ENCODE data around the gene CDC5L. TPM values are rescaled to one million over a fixed set of nuclear protein-coding genes. Genes with fewer than 3 reads are reported as not detected.

CDC5L gene
- total RNA-seq, 1 donor from 2014 or later, result 28.1 TPM

DNA sequence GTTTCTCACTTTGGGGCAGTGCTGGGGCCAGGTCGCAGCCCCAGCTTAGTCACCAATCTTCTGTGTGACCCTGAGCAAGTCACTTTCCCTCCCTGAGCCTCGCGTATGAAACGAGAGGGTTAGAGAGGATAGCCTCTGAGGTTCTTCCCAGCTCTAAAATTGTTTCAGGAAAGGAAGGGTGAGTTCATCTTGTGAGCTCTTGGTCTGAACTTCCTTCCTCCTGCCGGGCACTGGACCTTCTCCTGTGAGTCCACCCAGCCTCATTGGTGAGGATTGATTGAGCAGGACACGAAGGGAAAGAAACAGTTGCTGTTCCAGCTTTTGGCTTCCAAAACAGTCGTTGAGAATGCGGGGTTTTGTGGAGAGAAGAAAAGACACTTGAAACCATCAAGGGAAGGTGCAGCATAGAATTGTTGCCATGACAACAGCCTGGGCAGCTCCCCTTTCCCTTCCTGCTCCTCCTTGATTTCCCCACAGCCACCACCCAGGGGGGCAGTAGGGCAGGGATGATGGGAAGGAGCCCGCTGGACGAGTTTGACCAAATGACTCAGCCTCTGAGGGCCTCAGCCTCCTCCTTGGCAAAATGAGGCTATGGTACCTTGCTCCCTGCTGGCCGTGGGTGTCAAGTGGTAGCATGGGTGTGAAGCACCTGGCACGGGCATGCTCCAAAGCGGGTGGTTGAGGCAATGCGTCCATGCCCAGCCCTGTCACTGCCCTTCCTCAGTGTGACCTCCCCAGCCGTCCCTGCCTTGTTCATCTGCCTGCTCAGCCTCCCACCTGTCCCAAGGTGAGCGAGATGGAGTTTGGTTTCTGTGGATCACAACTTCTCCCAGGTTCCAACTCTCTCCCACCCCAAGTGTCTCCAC, 107.8 kb downstream of the CDC5L start:
- H3K4me3 Mint-ChIP-seq, result no peak overlapping the region
- no peak for DNase-seq (ENCODE audit: low spot score)
- no peak overlapping the region for H3K27ac Mint-ChIP-seq
- H3K27me3 Mint-ChIP-seq (ENCODE audit: insufficient read depth), result no peaks in the 10 kb centered on the region
- intact Hi-C loops (cut with micrococcal nuclease), result no loop called here
- no peaks in the 10 kb centered on the region for H3K36me3 Mint-ChIP-seq (ENCODE audit: low read depth)
- no peaks in the 10 kb centered on the region for H3K9me3 Mint-ChIP-seq
- H3K4me1 Mint-ChIP-seq (ENCODE audit: low read depth), result no peaks in the 10 kb centered on the region

DNA sequence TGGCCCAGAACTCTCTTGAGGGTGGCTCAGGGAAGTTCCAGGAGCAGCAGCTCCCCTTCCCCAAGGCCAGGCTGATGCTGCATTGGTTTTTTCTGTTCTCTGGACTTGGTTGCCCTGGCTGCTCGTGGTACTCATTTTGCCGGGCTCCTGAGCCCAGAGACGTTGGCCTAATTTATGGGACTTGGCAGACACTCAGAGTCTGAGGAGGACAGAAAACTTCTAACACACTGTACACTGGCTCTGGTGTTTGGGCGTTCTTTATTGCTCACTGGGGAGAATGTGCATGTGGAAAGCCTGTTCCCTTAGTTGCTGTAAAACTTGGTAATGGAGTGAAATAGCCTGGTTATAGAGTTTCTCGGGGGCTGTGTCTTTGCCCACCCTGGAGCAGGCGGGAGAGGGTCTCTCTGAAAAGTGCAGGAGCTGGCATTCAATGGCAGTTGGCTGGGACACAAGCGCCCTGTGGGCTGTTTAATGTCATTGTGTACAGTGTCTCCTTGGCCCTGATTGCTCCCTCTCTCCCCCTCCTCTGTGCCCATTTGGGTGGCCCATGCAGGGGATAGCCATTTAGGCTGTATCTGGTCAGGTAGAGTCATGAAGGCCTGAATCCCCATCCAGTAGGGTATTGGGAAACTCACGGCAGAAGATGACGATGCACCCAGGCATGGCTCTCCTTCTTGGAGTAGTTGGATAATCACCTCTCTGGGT, 109.3 kb downstream of the CDC5L start:
- H3K4me3 Mint-ChIP-seq, result no peak overlapping the region
- H3K4me1 Mint-ChIP-seq (ENCODE audit: low read depth), result no peaks in the 10 kb centered on the region
- no peak for DNase-seq (ENCODE audit: low spot score)
- intact Hi-C loops (cut with micrococcal nuclease), result no loop called here
- no peak overlapping the region for H3K27ac Mint-ChIP-seq
- no peaks in the 10 kb centered on the region for H3K27me3 Mint-ChIP-seq (ENCODE audit: insufficient read depth)
- no peaks in the 10 kb centered on the region for H3K9me3 Mint-ChIP-seq
- H3K36me3 Mint-ChIP-seq (ENCODE audit: low read depth), result no peaks in the 10 kb centered on the region

DNA sequence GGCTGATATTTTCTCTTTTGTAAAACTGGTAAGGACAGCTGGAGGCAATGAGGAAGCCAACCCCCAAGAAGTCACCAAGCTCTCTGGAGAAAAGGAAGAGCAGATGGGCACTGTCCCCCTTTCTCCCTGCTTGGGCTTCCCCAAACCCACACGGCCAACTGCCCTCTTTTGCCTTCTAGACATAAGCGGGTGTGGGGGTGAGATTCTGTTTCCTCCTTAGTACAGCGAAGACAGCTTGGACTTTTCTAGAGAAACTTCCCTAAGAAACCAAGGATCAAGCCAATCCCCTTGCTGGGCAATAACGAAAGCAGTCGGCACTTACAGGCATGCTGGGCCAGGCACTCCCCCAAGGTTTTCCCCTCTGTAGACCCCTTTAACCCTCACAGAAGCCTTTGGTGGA, 110.3 kb downstream of the CDC5L start:
- Mint-ChIP-seq H3K27ac (no peak overlapping the region), H3K36me3 (ENCODE audit: low read depth) (no peaks in the 10 kb centered on the region), H3K4me1 (ENCODE audit: low read depth) (no peaks in the 10 kb centered on the region), H3K27me3 (ENCODE audit: insufficient read depth) (no peaks in the 10 kb centered on the region), H3K9me3 (no peaks in the 10 kb centered on the region), H3K4me3 (no peak overlapping the region)
- intact Hi-C loops (cut with micrococcal nuclease), result no loop called here
- no peak for DNase-seq (ENCODE audit: low spot score)

DNA sequence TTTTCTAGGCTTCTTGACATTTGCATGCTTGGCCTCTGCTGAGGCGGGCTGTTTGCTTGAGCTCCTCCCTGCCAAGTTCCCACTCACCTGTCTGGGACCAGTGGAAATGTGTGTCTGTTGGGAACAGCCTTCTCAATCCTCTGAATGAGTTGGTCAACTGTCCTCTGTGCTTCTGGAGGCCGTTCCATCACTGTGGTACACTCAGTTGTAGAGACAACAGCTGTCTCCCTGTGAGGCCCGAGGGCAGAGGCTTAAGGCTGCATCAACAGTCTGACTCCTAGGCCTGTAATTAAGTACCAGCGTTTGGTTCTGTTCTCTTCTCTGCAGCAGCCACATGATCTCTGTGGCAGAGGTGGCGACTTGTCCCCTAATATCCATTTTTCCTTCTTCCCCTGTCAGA, 110.9 kb downstream of the CDC5L start:
- DNase-seq (ENCODE audit: low spot score), result no peak
- H3K4me1 Mint-ChIP-seq (ENCODE audit: low read depth), result no peaks in the 10 kb centered on the region
- peaks cover 3% of the 10 kb centered on the region for H3K9me3 Mint-ChIP-seq
- H3K36me3 Mint-ChIP-seq (ENCODE audit: low read depth), result no peaks in the 10 kb centered on the region
- intact Hi-C loops (cut with micrococcal nuclease), result no loop called here
- no peak overlapping the region for H3K27ac Mint-ChIP-seq
- H3K27me3 Mint-ChIP-seq (ENCODE audit: insufficient read depth), result no peaks in the 10 kb centered on the region
- H3K4me3 Mint-ChIP-seq, result no peak overlapping the region

DNA sequence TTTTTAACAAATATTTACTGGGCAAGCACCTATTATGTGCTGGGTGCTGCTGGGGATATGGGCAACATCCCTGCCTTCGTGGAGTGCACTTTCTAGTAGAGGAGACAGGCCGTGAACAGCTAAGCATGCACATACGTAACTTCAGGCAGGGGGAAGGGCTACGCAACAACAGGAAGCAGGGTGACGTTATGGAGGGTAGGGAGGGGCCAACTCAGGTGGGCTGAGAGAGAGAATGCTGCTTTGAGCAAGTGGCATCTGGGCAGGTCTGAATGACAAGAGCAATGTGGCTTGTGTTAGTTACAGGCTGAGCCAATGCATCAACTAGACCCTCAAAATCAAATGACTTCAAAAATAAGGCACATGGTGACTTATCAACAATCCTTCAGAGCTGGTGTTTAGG, 112.1 kb downstream of the CDC5L start:
- no peaks in the 10 kb centered on the region for H3K4me1 Mint-ChIP-seq (ENCODE audit: low read depth)
- no peaks in the 10 kb centered on the region for H3K36me3 Mint-ChIP-seq (ENCODE audit: low read depth)
- peaks cover 3% of the 10 kb centered on the region for H3K9me3 Mint-ChIP-seq
- H3K27ac Mint-ChIP-seq, result no peak overlapping the region
- H3K27me3 Mint-ChIP-seq (ENCODE audit: insufficient read depth), result no peaks in the 10 kb centered on the region
- DNase-seq (ENCODE audit: low spot score), result no peak
- H3K4me3 Mint-ChIP-seq, result no peak overlapping the region
- intact Hi-C loops (cut with micrococcal nuclease), result no loop called here

Other genes starting within 250 kb of the CDC5L start
- gene CAPN11, start 228.9 kb upstream of the CDC5L start, total RNA-seq, result not detected in 2 replicates
- gene MYMX, start 170.8 kb upstream of the CDC5L start, total RNA-seq, result not detected in 2 replicates
- 121 and 122 TPM in 2 replicates for gene SLC29A1, start 164.1 kb upstream of the CDC5L start, total RNA-seq
- gene HSP90AB1, start 140.6 kb upstream of the CDC5L start, total RNA-seq, result 2,065 and 2,095 TPM in 2 replicates
- gene SLC35B2, start 130.2 kb upstream of the CDC5L start, total RNA-seq, result 29.2 and 30.1 TPM in 2 replicates
- gene NFKBIE, start 122.2 kb upstream of the CDC5L start, total RNA-seq, result 23.2 and 29.0 TPM in 2 replicates
- gene TMEM151B, start 117.3 kb upstream of the CDC5L start, total RNA-seq, result 0.29 TPM in 1 of 2 replicates, not detected in the other
- 22.2 and 23.0 TPM in 2 replicates for gene AARS2, start 74.4 kb upstream of the CDC5L start, total RNA-seq
- gene SPATS1, start 45.1 kb upstream of the CDC5L start, total RNA-seq, result not detected in 2 replicates